HG03457 (cell line): ENCODE results near the gene TRMT6.
A peak's percentile ranks its signal among the peaks of the same experiment; 100 is the strongest.

Source experiments
- ATAC-seq: cut with Tn5 transposase; IDR thresholded peaks from one replicate; pipeline ENCODE4 v1.9.1; 2021; ENCODE audit warnings: moderate number of reproducible peaks; ENCODE audit not compliant: unreplicated experiment

Gene TRMT6

DNA sequence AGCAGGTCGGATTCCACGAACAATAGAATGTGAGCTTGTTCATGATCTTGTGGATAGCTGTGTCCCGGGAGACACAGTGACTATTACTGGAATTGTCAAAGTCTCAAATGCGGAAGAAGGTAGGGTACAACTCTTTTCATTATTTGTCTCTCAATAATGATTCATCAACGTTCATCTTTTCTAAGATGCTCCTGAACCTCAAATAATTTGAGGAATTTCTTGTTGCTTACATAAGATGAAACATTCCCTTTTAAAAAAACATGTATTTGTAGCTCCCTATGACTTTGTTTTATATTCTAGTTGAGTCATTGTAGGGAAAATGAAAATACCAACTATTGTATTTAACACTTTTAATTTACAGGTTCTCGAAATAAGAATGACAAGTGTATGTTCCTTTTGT lies 17.1 kb upstream of the TRMT6 start:
- no peak for ATAC-seq

DNA sequence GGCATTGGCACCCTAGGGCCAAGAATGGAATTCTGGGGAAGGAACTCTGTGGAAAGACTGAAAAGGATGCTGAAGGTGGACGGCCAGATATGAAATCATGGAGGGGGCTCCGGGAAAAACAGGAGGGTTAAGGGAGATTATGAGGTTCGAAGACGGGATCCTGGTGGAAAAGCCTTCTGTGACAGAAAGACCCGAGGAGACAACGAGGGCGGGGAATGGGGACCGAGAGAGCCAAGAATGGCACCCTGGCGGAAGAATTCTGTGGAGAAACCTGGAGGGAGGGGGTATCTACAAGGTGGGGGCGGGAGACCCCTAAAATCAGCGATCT lies 426 bp downstream of the TRMT6 start:
- ATAC-seq: peak; percentile 6

DNA sequence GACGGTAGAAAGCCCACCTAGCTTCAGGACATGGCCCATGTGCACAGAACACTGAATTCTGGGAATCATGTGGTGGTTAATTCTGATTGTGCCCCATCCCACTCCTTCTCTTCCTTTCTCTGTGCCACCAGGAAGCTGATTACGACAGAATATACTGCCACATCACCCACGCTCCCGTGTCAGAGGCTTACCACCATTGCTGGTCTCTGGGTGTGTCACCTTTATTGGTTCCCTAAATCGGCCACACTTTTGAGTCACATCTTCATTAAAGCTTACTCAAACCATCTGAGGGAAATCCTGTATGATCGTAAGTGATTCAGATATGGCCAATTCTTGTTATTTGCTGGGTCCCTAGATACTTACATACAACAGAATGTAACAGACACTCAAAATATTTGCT lies 3.1 kb downstream of the TRMT6 start:
- no peak for ATAC-seq

DNA sequence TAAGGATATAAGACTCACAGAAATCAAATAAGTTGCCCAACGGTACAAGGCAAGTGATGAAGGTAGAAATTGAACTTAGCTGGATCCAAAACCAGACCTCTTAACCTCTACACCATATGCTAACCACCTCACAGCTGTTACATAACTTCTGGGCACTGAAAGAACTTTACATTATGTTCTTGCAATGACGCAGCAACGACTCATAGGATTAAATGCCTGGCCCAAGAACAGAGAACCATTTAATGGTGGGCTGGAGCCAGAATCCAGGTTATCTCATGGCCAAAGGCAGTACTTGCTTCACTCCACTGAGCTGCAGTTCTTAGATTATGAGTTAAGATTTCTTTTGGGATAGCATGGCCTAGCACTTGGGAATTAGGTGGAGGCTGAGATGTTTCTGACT lies 4.4 kb downstream of the TRMT6 start:
- no peak for ATAC-seq

DNA sequence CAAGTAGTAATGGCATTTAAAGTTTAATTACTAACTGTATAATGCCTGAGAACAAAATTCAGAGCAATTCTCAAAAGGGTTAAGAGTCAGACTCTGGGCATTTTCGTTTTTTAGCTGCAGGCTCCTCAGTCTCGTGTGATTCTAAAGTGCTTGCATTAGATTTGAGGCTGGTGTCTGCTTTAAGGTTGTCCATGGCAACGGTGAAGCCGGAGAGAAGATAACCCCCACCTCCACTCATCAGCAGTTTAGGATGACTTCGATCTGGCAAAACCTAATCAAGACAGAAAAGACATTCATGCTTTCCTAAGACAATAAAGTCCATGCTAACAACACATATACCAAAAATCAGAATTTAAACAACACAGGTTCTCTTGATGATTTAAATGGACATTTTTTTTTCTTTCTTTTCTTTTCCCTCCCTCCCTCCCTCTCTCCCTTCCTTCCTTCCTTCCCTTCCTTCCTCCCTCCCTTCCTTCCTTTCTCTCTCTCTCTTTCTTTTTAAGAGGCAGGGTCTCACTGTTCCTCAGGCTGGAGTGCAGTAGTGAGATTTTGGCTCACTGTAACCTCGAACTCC lies 11.8 kb downstream of the TRMT6 start:
- no peak for ATAC-seq

DNA sequence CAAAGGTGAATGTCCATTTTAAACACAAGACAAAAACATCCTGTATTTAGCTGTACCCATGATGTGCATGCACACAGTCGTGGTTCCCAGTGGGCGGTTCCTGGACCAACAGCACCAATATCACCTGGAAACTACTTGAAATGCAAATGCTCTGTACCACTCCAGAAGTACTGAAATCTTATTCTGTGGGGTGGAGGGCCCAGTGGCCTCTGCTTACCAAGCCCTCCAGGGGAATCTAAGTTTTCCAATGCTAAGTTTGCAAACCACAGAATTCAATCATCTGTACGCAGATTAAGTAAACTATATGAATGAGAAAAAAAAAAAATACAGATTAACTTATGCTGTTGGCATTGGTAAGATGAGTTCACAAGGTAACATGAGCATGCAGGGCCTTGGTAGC lies 14.1 kb downstream of the TRMT6 start:
- ATAC-seq: no peak

DNA sequence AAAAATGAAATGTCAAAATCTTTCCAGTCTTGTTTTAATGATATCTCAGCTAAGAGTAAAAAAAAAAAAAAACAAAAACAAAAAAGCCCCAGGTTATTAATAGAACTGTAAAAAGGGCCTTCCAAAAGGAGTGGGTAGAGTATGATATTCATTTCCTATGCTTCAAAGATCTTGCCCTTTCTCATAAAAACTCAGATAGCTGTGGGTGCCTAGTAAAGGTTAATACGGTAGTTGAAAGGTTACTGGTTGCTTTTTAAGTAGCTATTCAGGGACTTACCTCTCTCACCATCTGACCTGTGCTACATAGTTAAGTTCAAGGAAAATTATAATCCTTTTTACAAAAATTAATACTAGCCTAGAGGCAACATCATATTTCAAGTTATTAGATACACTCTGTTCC lies 14.9 kb downstream of the TRMT6 start:
- no peak for ATAC-seq

DNA sequence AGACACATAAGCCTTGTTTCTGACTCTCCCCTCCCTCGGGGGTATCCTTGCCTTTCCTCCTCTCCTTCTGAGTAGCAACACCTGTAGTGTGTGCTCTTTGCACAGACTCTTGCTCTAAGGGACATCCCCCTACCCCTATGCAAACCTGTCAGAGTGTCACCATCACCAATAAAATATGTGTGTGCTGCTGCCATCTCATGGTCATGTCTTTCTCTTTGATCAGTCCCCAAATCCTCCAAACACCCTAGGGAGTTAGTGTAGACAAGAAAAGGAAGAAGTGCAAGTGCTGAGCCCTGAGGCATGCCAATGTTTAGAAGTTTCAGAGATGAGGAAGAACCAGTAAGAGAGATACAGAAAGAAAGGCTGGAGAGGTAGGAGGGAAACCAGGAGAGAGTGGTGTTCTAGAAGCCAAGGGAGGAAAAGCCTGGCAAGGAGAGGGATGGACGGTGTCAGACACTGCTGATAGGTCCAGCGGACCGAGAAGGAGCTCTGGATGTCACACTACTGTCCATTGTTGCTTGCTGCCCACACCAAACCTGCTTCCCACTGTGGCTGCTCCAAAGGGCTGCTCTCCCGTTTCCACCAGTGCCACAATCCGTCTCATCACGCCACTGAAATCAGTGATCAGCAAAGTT lies 16.4 kb downstream of the TRMT6 start:
- ATAC-seq: no peak

DNA sequence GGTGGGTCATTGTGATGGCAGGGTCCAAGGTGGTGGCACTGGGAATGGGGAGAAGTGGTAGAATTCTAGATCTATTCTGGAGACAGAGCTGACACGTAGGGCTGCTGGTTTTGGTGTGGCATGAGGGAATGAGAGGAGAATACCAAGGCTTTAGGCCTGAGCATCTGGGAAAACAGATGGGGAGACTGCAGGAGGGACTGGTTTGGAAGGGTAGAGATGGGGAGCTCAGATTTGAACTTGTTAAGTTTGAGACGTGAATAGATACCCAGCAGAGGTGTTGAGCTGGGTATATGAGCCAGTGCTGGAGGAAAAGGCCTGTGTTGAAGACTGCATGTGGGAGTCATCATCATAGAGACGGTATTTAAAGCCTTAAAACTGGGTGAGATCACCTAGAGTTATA lies 17.5 kb downstream of the TRMT6 start:
- no peak for ATAC-seq

DNA sequence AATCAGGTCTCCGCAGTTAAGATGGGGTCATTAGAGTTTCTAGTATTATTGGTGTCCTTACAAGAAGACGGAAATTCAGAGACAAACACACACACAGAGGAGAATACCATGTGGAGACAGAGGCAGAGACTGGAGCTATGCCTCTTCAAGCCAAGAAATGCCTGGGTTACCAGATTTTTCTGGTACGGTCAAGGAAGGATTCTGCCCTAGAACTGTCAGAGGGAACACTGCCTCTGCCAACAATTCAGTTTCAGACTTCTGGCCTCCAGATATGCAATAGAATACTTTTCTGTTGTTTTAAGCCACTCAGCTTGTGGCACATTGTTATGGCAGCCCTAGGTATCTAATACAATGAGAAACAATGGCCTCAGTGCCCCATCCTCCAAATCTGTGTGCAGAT lies 18.9 kb downstream of the TRMT6 start:
- no peak for ATAC-seq

DNA sequence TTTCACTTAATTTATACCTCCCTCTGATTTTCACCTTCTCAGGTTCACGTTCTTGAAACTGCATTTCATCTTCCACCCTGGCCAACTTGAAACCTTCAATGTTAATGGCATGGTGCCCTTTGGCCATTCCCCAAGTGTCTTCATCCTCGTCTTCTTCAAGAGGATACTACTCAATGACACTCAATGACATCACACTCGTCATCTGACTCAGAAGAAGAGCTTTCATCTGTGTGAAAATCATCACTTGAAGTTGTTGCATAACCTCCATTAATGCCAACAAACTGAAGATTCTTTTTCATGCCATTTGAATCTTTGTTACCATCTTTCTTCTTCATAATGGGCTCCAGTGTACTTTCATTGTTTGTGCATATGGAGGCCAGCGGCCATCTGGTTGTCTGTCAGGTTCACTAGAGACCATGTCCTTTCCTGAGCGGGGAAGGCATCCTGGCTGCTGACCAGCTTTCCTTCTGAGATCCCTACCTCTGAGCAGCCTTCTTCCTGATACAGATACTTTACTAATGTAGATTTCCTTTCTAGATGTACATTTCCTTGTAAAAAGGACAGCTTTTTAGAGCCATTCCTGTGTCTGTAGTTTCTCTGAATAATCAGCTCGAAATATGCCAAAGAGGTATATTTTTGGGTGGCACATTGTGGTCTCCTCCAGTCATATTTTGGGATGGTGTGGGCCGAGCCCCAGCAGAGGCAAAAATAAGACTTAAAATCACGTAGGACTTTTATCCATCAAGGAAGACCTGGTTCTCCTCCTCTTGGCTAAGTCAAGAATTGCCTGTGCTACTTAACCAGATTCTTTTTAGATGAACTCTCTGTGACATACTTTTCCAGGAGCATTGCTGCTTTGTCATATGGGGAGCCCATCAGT lies 21.3 kb downstream of the TRMT6 start:
- no peak for ATAC-seq

DNA sequence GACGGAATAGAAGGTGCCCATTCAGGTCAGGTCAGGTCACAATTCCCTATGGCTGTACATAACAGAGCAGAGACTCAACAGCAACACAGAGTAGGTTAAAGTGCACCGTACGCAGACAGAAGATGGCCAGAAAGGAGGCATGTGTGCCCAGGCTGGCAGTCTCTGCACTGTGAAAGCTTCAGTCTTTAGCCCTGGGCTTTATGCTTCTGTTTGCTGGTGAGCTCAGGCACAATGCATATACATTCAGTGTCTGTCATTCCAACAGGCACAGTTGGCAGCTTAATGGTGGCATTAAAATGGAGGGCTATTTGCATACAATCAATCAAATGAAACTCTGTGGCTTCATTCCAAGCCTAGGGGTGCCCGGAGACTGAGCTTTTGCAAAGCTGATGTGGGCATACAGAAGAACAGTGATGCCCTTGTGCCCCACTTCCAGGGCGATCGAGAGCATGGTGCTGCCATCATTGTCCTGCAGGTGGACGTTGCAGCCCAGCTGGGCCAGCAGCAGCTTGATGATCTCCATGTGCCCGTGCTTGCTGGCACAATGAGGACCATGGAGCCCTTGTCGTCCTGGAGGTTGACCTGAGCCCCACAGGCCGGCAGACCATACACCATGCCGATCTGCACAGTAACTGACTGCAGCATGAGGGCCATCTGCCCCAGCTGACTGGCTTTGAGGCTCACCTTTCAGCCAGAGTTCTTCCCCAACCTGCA lies 22.4 kb downstream of the TRMT6 start:
- ATAC-seq: no peak

DNA sequence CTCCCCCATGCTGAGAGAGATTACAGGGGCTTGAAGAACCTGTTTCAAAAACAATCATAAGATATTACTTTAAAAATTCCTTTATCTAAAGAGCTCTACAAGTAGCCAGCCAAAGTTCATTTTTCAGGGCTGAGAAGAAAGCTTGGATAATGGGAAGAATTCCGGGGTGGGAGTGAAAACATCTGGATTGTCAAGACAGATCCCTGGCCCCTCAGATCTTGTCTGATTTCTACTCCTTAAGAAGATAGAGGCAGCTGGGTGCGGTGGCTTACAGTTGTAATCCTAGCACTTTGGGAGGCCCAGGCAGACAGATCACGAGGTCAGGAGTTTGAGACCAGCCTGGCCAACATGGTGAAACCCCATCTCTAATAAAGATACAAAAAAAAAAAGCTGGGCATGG lies 24.8 kb downstream of the TRMT6 start:
- ATAC-seq: no peak

DNA sequence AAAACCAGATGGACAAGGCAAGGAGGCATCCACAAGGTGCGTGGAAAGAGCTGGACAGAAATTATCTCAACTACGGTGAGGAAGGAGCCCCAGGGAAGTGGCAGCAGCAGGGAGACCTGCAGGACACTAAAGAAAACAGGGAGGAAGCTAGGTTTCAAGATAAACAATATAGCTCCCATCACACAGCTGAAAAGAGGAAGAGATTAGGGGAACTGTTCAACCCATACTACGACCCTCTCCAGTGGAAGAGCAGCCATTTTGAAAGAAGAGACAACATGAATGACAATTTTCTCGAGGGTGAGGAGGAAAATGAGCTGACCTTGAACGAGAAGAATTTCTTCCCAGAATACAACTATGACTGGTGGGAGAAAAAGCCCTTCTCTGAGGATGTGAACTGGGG lies 26.8 kb downstream of the TRMT6 start:
- no peak for ATAC-seq

DNA sequence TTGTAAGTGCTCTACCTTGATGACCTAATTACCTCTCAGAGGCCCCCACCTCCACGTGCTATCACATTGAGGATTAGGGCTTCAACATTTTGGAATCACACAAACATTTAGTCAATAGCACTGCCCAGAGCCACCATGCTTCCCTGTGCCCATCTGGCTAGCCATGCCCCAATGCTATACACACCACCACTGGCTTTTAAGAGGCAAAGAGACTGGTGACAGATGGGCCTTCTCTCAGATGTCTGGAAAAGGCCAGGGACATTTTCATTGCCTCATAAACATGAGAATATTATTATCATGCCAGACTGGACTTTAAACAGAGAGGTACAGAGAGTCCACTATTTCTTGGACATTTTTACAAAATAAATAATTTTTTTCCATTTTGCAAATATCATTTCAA lies 29.8 kb downstream of the TRMT6 start:
- no peak for ATAC-seq

DNA sequence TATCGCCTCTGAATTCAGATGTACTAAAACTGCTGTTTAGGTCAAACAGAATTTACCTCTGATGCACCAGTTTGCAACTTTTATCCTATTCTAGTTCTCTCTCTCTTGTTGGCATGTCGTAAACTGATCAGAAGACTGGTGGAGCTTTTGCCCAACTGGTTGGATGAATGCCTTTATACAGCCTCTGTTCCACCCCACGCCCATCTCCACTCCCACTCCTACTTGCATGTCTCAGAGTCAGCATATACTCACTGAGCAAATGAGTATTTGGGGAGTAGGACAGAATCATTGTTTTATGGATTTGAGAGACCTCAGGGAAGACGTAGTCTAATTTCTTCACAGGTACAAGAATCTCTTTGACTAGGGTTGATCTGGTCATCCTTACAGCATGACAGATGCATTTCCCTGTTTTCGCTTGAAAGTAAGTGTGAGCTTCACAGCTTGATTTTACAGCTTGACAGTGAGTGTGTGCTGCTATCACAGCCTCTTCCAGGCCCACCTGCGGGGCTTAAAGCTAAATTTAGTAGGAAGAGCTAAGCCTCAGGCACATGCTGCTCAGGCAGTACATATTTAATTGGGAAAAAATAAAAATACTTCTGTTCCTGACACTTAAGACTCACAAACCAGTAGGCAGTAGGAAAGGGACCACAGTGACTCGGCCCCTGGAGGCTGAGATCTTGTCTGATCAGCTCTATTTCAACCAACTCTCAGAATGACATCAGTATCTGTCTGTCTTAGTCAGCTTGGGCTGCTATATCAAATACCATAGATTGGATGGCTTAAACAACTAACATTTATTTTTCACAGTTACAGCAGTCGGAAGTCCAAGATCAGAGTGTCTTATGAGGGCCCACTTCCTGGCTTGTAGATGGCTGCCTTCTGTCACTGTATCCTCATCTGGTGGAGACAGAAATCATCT lies 30.4 kb downstream of the TRMT6 start:
- ATAC-seq: no peak

DNA sequence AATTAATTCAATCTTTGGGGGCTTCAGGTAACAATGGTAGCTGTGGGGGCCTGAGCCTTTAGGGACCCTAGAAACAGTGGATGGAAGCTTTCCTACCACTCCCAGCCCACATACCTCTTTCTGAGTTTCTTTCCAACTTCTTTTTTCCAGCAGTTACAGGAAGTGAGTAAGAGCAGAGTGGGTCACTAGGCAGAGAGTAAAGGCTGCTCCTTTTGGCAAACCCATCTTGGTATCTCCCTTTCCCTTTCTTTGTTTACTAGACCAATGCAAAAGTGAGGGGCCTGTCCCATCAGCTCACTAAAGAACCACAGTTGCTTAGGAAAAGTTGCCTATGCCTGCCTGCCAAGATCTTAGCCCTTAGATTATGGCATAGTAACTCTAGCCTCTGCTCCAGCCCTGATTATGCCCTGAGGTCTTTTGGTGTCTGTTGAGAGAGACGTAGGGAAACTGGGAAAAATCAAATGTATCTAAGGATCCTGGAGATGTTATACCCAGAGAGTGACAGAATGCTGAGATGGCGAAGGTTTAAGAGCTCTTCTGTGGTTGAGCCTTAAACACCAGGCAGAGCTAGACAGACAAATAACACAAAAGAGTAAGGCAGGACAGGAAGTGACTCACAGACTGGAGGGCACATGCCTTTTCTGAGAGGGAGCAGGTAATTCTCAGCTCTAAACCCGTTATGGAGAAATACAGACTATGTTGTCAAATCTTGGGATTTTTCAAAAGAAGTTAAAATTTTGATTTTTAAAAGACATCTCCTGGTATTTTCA lies 31.3 kb downstream of the TRMT6 start:
- ATAC-seq: no peak

DNA sequence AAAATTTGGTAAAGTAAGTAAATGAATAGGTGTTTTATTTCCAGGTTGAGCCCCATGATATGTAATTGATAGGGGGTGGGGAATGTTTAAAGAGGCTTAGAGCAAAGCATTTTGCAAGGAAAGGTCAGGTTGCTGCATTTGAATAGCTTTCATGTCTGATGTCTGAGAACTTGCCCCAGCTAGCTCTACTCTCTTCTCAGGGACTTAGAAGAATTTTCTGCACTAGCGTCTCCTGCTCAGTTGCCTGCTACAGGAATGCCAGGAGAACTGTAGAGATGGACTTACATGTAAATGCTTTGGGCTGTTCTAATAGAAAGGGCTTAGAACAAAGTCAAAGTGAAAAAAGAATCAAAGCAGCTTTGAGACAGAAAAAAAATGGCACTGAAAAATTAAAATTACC lies 35.5 kb downstream of the TRMT6 start:
- no peak for ATAC-seq

DNA sequence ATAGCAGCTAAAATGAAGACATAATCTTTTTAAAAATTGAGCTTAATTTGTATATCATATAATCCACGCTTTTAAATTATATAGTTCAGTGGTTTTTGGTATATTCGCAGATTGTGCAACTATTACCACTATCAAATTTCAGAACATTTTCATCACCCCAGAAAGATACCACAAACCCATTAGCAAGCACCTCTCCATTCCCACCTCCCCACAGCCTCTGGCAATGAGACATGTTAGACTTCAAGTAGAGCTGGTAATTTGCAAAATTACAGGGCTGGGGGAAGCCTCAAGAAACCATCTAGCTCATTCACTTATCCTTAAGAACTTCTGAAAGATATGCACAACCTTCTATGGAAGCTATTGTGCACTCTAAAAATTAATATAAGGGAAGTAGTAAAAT lies 37.2 kb downstream of the TRMT6 start:
- no peak for ATAC-seq

DNA sequence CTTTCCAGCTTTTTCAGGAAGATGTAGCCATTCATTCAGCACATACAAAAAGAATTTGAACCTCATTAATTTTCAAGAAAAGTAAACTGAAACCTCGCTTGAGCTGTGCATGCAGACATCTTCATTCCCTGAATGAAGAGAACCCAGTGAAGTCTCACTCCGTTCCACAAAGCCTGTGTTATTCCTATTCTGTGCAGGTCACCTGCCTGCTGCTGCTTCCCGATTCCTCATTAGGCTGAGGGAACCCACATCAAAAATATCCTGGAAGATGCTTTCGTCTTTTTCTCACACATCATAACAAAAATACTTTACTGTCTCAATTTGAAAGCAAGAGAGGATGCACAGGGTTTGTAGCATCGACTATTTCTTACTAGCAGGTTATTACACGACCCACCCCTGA lies 40.1 kb downstream of the TRMT6 start:
- ATAC-seq: no peak
